Activated naive CD8-positive, alpha-beta T cell treated with anti-CD3 and anti-CD28 coated beads, Interleukin-2, amount 50 U/mL, for 24 hours (primary cell): ENCODE data around the gene LAMTOR1.

Experiments
- ATAC-seq: fragments of 150-1000 bp; cut with Tn5 transposase; one replicate; pipeline ENCODE4 v1.10.0; 2021
- DNase-seq: peaks from one replicate; pipeline ENCODE4 v3.0.0; 2021
- H3K27ac Mint-ChIP-seq: one replicate; pipeline ENCODE4 v1.8.0; 2021; ENCODE audit warnings: mild to moderate bottlenecking, mixed read lengths
- H3K27me3 Mint-ChIP-seq: one replicate; pipeline ENCODE4 v1.8.0; 2021; ENCODE audit warnings: mixed read lengths
- H3K36me3 Mint-ChIP-seq: one replicate; pipeline ENCODE4 v1.8.0; 2021; ENCODE audit warnings: low read depth, mixed read lengths
- H3K4me1 Mint-ChIP-seq: one replicate; pipeline ENCODE4 v1.8.0; 2021; ENCODE audit warnings: mixed read lengths
- H3K4me3 Mint-ChIP-seq: one replicate; pipeline ENCODE4 v1.8.0; 2021; ENCODE audit warnings: mild to moderate bottlenecking, moderate library complexity, mixed read lengths
- H3K9me3 Mint-ChIP-seq: one replicate; pipeline ENCODE4 v1.8.0; 2021; ENCODE audit warnings: mixed read lengths

LAMTOR1 gene

DNA sequence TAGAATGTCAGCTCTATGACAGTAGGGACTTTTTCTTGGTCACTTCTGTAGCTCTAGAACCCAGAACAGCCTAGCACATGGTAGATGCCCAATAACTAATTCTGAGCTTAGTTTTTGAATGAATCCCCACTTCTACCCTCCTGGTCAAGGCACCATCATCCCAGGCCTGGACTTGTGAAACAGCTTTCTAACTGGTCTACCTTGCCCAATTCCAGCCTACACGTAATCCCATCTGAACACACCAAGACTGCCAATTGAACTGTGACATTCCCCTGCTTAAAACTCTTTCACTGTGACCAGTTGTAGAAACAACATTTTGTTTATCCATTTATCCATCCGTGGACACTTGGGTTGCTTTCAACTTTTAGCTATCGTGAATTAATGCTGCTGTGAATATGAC lies 26.3 kb upstream of the LAMTOR1 start:
- H3K36me3 Mint-ChIP-seq: peaks cover 10% of the 10 kb centered on the region
- H3K4me1 Mint-ChIP-seq: no peaks in the 10 kb centered on the region
- H3K4me3 Mint-ChIP-seq: no peak overlapping the region
- ATAC-seq (no peak), DNase-seq (no peak)
- no peak overlapping the region for H3K27ac Mint-ChIP-seq
- peaks cover 11% of the 10 kb centered on the region for H3K9me3 Mint-ChIP-seq
- peaks cover 6% of the 10 kb centered on the region for H3K27me3 Mint-ChIP-seq

GRCh38 chr11:72127923-72128322 lies 24.8 kb upstream of the LAMTOR1 start:
- H3K9me3 Mint-ChIP-seq: peaks cover 11% of the 10 kb centered on the region
- DNase-seq (no peak), ATAC-seq (no peak)
- peaks cover 10% of the 10 kb centered on the region for H3K36me3 Mint-ChIP-seq
- no peak overlapping the region for H3K27ac Mint-ChIP-seq
- H3K27me3 Mint-ChIP-seq: peaks cover 5% of the 10 kb centered on the region
- no peaks in the 10 kb centered on the region for H3K4me1 Mint-ChIP-seq
- H3K4me3 Mint-ChIP-seq: no peak overlapping the region

DNA sequence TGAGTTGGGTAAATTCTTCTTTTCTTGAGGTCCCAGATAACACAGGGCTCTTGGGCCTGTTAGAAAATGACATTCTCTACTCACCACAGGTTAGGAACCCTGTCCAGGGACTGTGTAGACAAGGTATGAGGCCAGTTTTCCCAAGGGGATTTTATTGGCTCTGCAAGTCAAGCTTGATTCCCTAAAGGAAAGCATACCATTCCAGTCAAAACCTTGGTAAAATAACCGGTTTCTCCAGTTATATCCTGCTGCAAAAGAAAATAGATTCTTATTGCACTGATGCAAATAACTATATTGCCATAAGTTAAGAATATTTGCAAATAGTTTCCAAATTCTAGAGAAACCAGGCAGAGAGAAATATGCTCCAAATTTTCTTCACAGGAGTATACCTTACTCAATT lies 22.9 kb upstream of the LAMTOR1 start:
- peaks cover 10% of the 10 kb centered on the region for H3K36me3 Mint-ChIP-seq
- H3K27ac Mint-ChIP-seq: no peak overlapping the region
- H3K4me1 Mint-ChIP-seq: no peaks in the 10 kb centered on the region
- peaks cover 11% of the 10 kb centered on the region for H3K9me3 Mint-ChIP-seq
- peaks cover 1% of the 10 kb centered on the region for H3K27me3 Mint-ChIP-seq
- ATAC-seq: no peak
- DNase-seq: no peak
- no peak overlapping the region for H3K4me3 Mint-ChIP-seq

- H3K27me3 Mint-ChIP-seq: peaks cover 1% of the 10 kb centered on the region
- DNase-seq: no peak
- ATAC-seq: no peak
- H3K27ac Mint-ChIP-seq: no peak overlapping the region
- no peaks in the 10 kb centered on the region for H3K4me1 Mint-ChIP-seq
- H3K9me3 Mint-ChIP-seq: peaks cover 8% of the 10 kb centered on the region
- no peak overlapping the region for H3K4me3 Mint-ChIP-seq
- H3K36me3 Mint-ChIP-seq: peaks cover 7% of the 10 kb centered on the region
These were observed 20.9 kb upstream of the LAMTOR1 start for GRCh38 chr11:72124046-72124445.

DNA sequence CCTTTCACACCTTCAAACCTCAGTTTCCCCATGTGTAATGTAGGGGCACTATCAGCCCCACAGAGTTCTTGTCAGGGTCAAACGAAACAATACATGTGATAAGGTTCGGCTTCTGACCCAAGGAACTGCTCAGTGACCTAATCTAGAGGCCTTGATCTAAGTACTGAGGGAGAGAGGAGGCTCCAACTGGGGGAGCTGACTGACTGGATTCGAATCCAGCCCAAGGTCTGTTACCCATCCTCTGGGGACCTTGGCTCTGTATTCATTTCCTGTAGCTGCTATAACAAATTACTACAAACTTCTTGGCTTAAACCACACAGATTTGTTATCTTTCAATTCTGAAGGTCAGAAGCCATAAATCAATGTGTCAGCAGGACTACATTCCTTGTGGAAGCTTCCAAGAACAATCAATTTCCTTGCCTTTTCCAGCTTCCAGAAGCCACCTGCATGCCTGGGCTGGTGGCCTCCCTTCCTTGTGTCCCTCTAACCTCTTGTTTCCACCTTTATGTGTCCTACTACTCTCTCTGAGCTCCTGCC lies 20.1 kb upstream of the LAMTOR1 start:
- Mint-ChIP-seq H3K4me1 (no peaks in the 10 kb centered on the region), H3K4me3 (no peak overlapping the region), H3K36me3 (peaks cover 2% of the 10 kb centered on the region), H3K27me3 (peaks cover 1% of the 10 kb centered on the region), H3K27ac (no peak overlapping the region), H3K9me3 (no peaks in the 10 kb centered on the region)
- ATAC-seq (no peak), DNase-seq (no peak)

DNA sequence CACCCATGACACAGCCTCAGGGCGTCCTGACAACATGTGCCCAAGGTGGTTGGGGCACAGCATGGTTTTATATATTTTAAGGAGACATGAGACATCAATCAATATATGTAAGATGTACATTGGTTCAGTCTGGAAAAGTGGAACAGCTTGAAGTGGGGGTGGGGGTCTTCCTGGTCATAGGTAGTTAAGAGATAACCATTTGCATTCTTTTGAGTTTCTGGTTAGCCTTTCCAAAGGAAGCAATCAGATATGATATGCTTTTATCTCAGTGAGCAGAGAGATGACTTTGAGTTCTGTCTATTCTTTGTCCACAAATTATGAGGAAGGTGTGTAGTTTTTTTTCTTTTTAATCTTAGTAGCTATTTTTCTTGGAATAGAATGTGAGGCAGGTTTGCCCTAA lies 19.5 kb upstream of the LAMTOR1 start:
- H3K36me3 Mint-ChIP-seq: peaks cover 2% of the 10 kb centered on the region
- H3K27ac Mint-ChIP-seq: no peak overlapping the region
- ATAC-seq: no peak
- H3K4me1 Mint-ChIP-seq: no peaks in the 10 kb centered on the region
- H3K4me3 Mint-ChIP-seq: no peak overlapping the region
- DNase-seq: no peak
- H3K9me3 Mint-ChIP-seq: no peaks in the 10 kb centered on the region
- peaks cover 1% of the 10 kb centered on the region for H3K27me3 Mint-ChIP-seq

- Mint-ChIP-seq H3K27me3 (peaks cover 1% of the 10 kb centered on the region), H3K36me3 (no peaks in the 10 kb centered on the region), H3K4me1 (no peaks in the 10 kb centered on the region), H3K27ac (no peak overlapping the region), H3K4me3 (no peak overlapping the region), H3K9me3 (no peaks in the 10 kb centered on the region)
- ATAC-seq: no peak
- DNase-seq: no peak
These were observed 17.8 kb upstream of the LAMTOR1 start for GRCh38 chr11:72120930-72121329.

DNA sequence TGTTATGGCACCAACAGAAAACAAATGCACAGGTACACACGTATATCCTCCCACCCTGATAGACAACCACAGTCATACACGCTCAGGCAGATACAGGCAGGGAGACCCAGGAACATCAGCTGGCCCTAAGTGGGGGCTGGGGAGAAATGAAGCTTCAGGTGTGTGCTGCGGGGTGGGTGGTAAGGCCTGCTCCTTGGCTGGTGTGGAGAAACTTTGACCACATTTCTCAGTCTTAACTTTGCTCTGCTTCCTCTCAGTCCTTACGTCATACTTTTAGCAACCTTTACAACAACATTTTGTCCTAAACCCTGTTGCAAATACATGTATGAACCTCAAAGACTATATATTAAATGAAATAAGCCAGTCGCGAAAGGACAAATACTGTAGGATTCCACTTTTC lies 16.1 kb upstream of the LAMTOR1 start:
- H3K27me3 Mint-ChIP-seq: peaks cover 1% of the 10 kb centered on the region
- no peaks in the 10 kb centered on the region for H3K9me3 Mint-ChIP-seq
- no peak overlapping the region for H3K27ac Mint-ChIP-seq
- DNase-seq (no peak), ATAC-seq (no peak)
- H3K36me3 Mint-ChIP-seq: no peaks in the 10 kb centered on the region
- no peaks in the 10 kb centered on the region for H3K4me1 Mint-ChIP-seq
- no peak overlapping the region for H3K4me3 Mint-ChIP-seq

DNA sequence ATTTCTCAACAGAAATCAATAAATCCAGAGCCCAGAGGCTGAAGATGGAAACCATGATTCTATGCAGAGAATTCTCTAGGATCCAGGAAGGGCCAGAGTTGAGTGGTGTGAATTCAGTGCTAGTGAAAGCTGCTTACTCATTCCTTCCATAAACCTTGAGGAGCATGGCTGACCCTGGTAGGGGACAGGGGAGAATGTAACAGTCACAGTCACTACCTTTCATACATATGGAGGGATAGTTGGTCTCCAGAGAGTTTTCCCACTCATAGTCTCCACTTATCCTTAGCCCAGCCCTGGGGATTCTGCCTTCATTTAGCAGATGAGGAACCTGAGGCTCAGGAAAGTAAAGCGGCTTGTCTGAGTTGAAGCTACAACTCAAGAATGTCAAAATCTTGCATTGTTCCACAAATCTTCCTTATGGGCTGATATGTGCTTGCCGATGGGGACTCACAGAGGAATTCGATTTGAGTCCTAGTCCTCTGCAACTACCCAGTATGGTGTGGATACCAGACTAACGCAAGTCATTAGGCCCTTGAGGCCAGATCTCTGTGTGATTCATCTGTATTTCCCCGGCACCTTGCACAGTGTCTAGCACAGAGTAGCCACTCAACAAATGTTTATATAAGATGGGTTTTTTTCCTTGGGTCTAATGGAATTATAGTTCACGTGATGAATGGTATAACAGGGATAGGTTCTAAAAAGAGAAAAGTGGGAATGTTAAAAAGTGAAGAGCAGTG lies 13.1 kb upstream of the LAMTOR1 start:
- H3K9me3 Mint-ChIP-seq: no peaks in the 10 kb centered on the region
- no peaks in the 10 kb centered on the region for H3K27me3 Mint-ChIP-seq
- H3K4me3 Mint-ChIP-seq: no peak overlapping the region
- no peak overlapping the region for H3K27ac Mint-ChIP-seq
- no peak for ATAC-seq
- DNase-seq: no peak
- H3K36me3 Mint-ChIP-seq: no peaks in the 10 kb centered on the region
- peaks cover 18% of the 10 kb centered on the region for H3K4me1 Mint-ChIP-seq

DNA sequence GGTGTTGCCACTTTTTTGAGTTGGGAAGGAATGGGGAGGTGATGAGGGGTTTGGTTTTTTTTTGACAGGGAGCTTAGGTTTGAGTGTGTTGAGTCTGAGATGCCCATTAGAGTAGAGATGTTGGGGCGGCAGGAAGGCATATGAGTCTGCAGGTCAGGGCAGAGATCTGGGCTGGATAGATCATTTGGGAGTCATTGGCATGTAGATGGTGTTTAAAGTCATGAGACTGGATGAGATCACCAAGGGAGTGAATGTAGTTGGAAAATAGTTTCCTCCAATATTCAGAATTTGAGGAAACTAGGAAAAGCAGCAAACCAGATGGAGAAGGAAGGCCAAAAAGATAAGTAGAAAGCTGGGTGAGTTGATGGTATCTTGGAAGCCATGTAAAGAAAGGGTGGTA lies 11.5 kb upstream of the LAMTOR1 start:
- Mint-ChIP-seq H3K9me3 (no peaks in the 10 kb centered on the region), H3K4me1 (peaks cover 20% of the 10 kb centered on the region), H3K27ac (no peak overlapping the region), H3K27me3 (no peaks in the 10 kb centered on the region), H3K4me3 (no peak overlapping the region), H3K36me3 (peaks cover 2% of the 10 kb centered on the region)
- ATAC-seq (no peak), DNase-seq (no peak)

DNA sequence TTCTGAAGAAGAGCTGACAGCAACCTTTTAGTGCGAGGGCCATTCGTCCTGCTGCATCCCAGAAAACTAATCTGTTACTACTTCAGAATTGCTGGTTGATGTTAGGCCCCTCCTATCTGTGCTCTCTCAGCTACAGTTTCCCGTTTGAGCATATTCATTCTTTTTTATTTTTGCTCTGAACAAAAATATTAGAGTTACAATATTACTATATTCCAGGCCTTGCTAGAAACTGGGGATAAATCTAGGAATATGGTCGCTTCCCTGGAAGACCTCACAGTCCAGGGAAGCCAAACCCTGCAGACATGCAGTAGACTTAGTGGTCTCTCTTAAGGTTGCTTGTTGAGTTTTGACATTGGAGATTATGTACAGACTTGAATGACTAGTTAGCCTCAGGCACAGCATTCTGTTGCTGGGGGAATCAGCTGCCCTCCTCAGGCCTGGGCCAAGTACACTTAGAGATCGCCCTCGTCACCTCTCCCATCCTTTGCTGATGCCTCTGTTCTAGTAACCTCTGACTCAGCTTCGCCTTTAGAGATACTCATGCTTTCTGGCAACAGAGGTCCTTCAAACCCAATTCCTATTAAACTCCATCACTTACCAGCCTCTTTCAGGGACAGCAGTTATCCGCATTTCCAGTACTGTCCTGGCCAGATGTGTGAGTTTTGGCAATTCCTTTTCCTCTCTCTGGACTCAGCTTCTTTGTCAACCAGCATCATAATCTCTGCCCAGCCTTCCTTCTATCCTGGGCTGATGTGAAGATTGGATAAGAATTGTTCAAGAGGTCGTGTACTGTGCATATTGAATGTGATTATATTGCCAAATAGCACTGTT lies 10.1 kb upstream of the LAMTOR1 start:
- DNase-seq (no peak), ATAC-seq (no peak)
- peak overlapping the region; percentile 99 for H3K27ac Mint-ChIP-seq
- H3K27me3 Mint-ChIP-seq: no peaks in the 10 kb centered on the region
- H3K36me3 Mint-ChIP-seq: peaks cover 2% of the 10 kb centered on the region
- peak overlapping the region; percentile 95 for H3K4me3 Mint-ChIP-seq
- H3K4me1 Mint-ChIP-seq: peaks cover 20% of the 10 kb centered on the region
- H3K9me3 Mint-ChIP-seq: no peaks in the 10 kb centered on the region

DNA sequence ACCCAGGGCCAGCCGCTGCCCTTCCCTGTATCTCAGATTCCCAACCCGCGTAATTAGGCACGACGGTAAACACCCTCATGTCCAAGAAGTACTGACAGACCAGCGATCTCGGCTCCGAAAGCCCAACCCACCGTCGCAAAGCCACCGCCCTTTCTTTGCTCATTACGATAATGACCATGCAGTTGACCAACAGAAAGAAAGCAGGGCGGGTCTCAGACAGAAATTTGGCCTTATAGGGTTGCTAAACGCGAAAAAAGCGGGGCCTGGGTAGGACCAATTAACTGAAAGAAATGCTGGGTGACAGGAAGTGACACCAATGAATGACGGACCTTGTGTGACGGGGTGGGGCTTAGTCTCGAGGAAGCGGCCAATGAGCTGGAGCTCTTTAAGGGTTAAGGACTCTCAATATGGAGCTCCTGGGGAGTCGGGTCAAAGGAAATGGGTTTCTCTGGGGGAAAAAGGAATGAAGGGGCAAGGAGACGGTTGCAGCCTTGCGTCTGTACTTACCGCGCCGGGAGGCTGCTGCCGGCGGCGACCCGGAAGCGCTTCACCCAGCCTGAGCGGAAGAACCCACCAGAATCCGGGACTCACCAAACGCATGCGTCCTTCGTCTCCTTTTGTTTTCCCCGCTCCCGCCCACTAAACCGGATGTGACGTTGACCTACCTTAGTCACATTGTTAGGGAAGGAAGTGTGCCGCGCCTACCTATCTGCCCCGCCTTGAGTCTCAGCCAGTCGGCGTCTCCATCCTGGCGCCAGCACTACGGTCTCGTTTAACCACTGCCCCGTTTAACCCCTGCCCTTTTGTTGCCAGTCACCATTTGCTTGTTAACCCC lies 9.3 kb upstream of the LAMTOR1 start, which contains the start of gene ANAPC15:
Gene ANAPC15 (minus strand): TSS at position 553 of the 835 bp plus-strand sequence. CDS start 1,419 bp downstream, outside the sequence.
- Mint-ChIP-seq H3K27ac (peak within 1 kb of the TSS; percentile 99), H3K36me3 (peaks cover 5% of the 10 kb centered on the region), H3K4me1 (peaks cover 20% of the 10 kb centered on the region), H3K4me3 (peak within 1 kb of the TSS; percentile 95), H3K27me3 (no peaks in the 10 kb centered on the region), H3K9me3 (no peaks in the 10 kb centered on the region)
- DNase-seq (peak; percentile 99), ATAC-seq (peak; percentile 91)

GRCh38 chr11:72111300-72112142 lies 8.4 kb upstream of the LAMTOR1 start:
- Mint-ChIP-seq H3K4me1 (peaks cover 20% of the 10 kb centered on the region), H3K4me3 (peak overlapping the region; percentile 95), H3K9me3 (no peaks in the 10 kb centered on the region), H3K27me3 (no peaks in the 10 kb centered on the region), H3K27ac (peak overlapping the region; percentile 99), H3K36me3 (peaks cover 8% of the 10 kb centered on the region)
- no peak for ATAC-seq
- no peak for DNase-seq
